HG03097 (cell line): ENCODE data around the gene BORCS6.

Experiments used
- ATAC-seq: cut with Tn5 transposase; IDR thresholded peaks from one replicate; pipeline ENCODE4 v1.9.1; 2021; ENCODE audit not compliant: unreplicated experiment, low FRiP score

Gene BORCS6

DNA sequence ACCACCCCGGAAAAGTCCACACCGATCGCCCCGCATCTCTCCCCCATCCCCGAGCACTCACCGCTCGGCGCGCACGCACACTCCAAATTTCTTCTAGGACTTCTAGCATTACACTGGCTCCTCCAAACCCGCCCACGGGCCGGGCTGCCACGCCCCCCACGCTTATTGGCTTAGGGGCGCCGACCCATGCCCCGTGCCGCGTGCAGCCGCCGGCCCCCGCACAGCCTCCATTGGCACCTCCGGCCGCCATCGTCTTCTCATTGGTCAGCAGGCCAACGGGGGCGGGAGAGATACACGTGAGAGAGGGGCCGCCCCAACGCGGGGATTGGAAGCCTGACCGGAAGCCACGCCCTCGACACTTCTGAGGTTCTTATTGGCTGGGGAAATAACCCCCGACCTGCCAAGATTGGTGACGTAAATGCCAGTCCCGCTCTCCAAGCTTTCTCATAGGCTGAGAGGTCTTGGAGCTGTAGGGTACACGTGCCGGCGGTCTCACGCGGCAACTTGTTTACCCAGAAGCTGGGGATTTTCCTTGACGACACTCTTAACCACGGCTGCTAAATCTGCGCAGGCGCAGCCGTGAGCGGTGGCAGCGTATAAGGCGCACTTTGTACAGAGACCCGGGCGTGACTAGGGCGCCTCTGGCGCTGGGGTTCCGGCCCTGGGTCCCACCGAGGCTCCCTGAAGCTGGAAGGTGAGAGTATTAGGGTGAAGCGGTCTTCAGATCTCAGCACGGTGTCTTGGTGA lies 33.6 kb downstream of the BORCS6 start:
- ATAC-seq: peak; percentile 65

DNA sequence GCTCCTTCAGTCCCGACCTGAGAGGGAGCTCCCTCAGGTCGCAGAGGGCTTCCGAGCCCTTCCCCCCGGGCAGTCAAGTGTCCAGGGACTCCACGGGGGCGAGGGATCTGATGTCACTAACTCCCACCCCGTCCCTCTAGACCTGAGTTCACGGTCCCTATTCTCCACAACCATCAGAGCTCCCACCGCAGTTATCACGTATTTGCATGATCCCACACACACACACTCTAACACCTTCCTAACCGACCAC lies 34.1 kb downstream of the BORCS6 start:
- no peak for ATAC-seq

DNA sequence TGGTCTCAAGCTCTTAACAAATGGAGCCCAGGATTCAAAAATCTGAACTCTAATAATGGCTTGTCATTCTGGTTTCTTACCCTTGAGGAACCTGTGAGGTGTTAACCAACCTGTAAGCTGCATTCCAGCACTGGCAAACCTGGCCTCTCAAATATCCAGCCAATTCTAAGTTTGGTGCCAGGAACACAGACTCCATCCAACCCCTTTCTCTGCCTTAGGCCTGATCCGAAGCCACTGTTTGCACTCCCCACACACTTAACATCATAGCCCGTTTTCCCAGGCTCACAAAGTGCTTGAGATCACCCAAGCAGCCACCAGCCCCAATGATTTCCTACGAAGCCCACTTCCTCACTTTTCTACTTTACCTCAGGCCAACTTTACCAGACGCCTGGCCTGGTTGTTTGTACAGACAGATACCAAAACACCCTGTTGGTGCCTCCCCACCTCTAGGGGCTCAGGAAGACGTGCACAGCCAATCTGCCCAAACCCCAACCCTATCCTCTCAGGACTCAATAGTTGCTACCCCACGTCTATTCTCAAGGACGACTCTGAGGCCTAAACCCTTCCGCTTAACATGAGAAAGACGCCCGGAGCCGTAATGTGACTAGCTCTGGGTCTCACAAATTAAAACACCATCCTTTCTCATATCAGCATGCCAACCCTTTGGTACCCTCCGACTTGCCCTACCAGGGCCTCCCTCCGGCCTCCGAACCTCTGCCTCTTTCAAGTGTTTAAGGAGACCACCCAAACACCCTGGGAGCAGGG lies 34.6 kb downstream of the BORCS6 start:
- no peak for ATAC-seq

- ATAC-seq: no peak
Measured at GRCh38 chr17:8154608-8155155, 35.3 kb downstream of the BORCS6 start.

DNA sequence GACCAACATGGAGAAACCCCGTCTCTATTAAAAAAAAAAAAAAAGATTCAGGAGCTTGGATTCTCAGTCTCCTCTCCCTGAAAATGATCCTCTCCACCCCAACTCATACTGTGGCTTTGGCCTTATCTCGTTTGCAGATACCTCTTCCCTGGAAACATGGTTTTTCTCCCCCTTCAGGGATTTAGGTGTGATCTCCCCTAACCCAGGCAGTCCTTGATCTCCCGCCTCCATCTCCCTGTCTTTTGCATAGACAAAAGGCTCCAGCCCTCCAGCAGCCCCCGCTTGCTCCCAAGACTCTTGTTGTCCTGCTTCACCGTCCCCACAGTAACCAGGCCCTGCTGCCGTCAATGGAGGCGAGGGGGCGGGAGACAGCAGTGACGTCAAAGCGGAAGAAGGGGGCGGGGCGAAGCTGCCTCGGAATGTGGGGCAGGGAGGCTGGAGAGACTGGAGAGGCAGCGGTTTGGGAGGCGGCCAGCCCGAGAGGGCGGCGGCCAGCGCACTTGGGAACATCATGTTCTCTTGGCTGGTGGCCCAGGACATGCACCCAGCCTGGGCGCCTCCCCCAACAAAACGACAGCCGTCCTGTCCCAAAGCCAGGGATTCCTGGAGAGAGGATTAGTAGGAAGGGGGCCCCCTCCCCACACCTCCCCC lies 35.9 kb downstream of the BORCS6 start:
- ATAC-seq: no peak

- no peak for ATAC-seq
Measured at GRCh38 chr17:8153525-8153956, 36.4 kb downstream of the BORCS6 start.

GRCh38 chr17:8153031-8153451 lies 36.9 kb downstream of the BORCS6 start:
- no peak for ATAC-seq

GRCh38 chr17:8152112-8152775 lies 37.7 kb downstream of the BORCS6 start, which contains the start of gene PER1:
Gene PER1, minus strand, starts transcription at chr17:8152404. Its CDS starts 1,698 bp downstream, at chr17:8150706.
- ATAC-seq: peak; percentile 18

GRCh38 chr17:8151641-8152111 lies 38.3 kb downstream of the BORCS6 start:
- ATAC-seq: no peak

DNA sequence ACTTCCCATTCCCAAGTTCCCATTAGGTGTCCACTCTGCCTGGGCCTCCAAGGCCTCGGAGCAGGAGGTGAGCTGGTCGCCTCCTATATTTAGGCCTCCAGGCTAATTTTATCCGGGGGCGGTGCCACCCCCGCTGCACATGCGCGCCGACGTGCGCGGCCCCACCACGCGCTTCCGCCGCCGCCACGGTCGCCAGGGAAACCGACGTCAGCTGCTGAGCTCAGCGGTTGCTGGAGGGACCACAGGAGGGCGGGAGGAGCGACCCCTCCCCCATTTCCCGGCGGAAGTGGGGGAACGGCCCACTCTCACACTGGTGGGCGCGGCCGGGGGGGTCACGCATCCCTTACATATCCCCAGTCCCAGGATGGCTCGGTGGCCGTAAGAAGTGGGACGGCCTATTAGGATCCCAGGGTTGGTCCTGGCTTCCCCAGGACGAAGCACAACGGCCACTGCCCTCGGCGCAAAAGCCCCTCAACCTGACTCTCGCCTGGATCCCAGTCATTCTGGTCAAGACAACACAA lies 38.8 kb downstream of the BORCS6 start:
- ATAC-seq: no peak

- ATAC-seq: no peak
Measured at GRCh38 chr17:8150194-8151119, 39.5 kb downstream of the BORCS6 start.

DNA sequence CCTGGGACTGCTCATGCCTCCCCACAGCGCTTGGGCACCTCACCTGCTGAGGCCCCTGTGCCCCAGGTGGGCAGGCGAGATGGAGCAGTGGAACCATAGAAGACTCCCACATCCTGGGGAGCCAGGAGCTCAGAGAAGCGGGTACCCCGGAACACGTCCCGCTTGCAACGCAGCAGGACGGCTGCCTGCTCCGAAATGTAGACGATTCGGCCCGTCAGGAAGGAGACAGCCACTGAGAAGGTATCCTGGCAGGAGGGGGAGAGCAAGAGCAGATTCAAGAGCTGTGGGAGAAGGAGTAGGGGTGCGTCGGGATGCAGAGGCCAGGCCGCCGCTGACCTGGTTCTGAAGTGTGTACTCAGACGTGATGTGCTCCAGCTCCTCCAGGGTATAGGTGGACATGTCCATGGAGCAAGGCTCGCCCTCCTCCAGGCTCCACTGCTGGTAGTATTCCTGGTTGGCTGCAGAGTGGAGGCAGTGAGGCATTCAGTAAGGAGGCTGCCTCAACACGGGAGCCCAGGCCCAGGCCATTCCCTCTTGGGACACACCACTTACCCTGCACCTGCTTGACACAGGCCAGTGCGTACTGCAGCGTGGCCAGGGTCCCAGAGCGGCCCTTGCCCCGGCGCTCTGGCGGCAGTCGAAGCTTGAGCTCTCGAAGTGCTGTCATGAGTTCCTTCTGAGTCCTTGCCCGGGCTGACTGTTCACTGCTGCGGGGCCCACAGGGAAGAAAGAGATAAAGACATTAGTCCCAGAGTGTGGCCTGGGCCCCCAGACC lies 40.4 kb downstream of the BORCS6 start:
- ATAC-seq: no peak

- no peak for ATAC-seq
Measured at GRCh38 chr17:8148560-8148959, 41.4 kb downstream of the BORCS6 start.

- no peak for ATAC-seq
Measured at GRCh38 chr17:8147805-8148404, 42.1 kb downstream of the BORCS6 start.

GRCh38 chr17:8147141-8147804 lies 42.7 kb downstream of the BORCS6 start:
- no peak for ATAC-seq

GRCh38 chr17:8146381-8147140 lies 43.4 kb downstream of the BORCS6 start:
- no peak for ATAC-seq

DNA sequence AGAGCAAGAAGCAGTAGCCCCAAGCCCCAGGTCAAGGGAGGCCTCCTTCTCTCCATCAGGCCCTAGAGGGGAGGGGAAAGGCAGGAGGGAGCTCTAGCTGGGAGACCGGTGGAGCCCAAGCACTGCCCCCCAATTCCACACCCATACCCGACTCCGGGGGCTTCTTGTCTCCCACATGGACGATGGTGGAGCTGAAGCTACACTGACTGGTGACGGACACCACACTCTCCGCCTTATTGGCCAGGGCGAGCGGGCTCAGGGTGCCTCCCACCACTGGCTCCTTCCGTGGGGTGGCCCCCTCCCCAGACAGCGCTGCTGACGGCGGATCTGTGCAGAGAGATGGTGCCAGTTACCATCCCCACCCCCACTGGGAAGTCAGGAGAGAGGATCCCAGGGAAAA lies 44.2 kb downstream of the BORCS6 start:
- ATAC-seq: no peak
